ENCODE data around the gene ADGRL1. TPM values are rescaled to one million over a fixed set of nuclear protein-coding genes. Genes with fewer than 3 reads are reported as not detected.
A peak's percentile ranks its signal among the peaks of the same experiment; 100 is the strongest.

ADGRL1 gene
- total and polyA plus RNA-seq, 2 of the 8 experiments (the other 6 are each of a cell fraction or from before 2014, with no cell fraction given) = 95.6 to 112 TPM

GRCh38 chr19:14117668-14118164 lies 88.3 kb downstream of the ADGRL1 start, which contains the start of gene PRKACA:
Gene PRKACA (minus strand): TSS chr19:14117762. CDS start chr19:14117547, 215 bp downstream.
- no peaks in the 10 kb centered on the region; the same call in 1 of the 2 replicates for H3K79me1 ChIP-seq (ENCODE audit: low read depth, low read length)
- no peaks in the 10 kb centered on the region for H3K9me3 ChIP-seq (ENCODE audit: insufficient read depth in 2 of 2, low read depth in 1 of 2, low read length in 1 of 2)
- H2BK15ac ChIP-seq (ENCODE audit: low read length) = no peak within 1 kb of the TSS
- H3K4ac ChIP-seq (replicated peaks; ENCODE audit: insufficient read length, low read depth, low read length) = no peak within 1 kb of the TSS
- no peak within 1 kb of the TSS for H2BK20ac ChIP-seq (ENCODE audit: low read length)
- H4K8ac ChIP-seq (ENCODE audit: extremely low read depth, insufficient read depth, low read length) = no peak within 1 kb of the TSS; the same call in 1 of the 2 replicates
- H3K4me2 ChIP-seq (ENCODE audit: insufficient read depth in 1 of 2, low read depth in 2 of 2, low read length in 2 of 2) = peak within 1 kb of the TSS; percentile 77 to 94
- DNase-seq (ENCODE audit: low read depth in 1 of 2, low spot score in 2 of 2) = peak; percentile 91 to 95
- H2BK120ac ChIP-seq (replicated peaks; ENCODE audit: low read depth, low read length) = no peak within 1 kb of the TSS
- H2BK5ac ChIP-seq (ENCODE audit: low read depth, low read length) = peak within 1 kb of the TSS; percentile 66; the same call in 1 of the 2 replicates
- H3K23me2 ChIP-seq (ENCODE audit: low read depth, low read length) = peaks cover 8% of the 10 kb centered on the region
- POLR2A ChIA-PET (ENCODE audit: partially characterized antibody) = interaction anchor here (0.9 to 11.0 kb wide), 6 partner anchors 8 to 33 kb away, joined by 3 to 109 read pairs (median 3); partner anchors contain the start of gene ASF1B
- 0 out of 2 replicates have a peak within 1 kb of the TSS, but pooled peaks have one; percentile 29 for H3K27ac ChIP-seq (ENCODE audit: low read depth, low read length)
- H3K14ac ChIP-seq (ENCODE audit: insufficient read length) = no peak within 1 kb of the TSS
- no peak within 1 kb of the TSS for H3K23ac ChIP-seq (ENCODE audit: insufficient read length)
- H3K18ac ChIP-seq (ENCODE audit: extremely low read depth, low read length) = no peak within 1 kb of the TSS
- FAIRE-seq = no peak
- no peak within 1 kb of the TSS for H2BK12ac ChIP-seq (ENCODE audit: low read depth, low read length)
- no peak within 1 kb of the TSS for H4K5ac ChIP-seq (ENCODE audit: insufficient read length, low read depth, low read length)
- peak within 1 kb of the TSS; percentile 41 to 85 (median 55) for H3K4me3 ChIP-seq (ENCODE audit: extremely low read depth in 1 of 4, insufficient read depth in 2 of 4, low read depth in 3 of 4, low read length in 4 of 4)
- H3K9ac ChIP-seq (replicated peaks in 1 of 4; ENCODE audit: extremely low read depth in 1 of 4, low read depth in 3 of 4, low read length in 3 of 4) = peak within 1 kb of the TSS; percentile 49 to 80 (median 66)
- H2AK5ac ChIP-seq (ENCODE audit: low read depth, low read length) = no peak within 1 kb of the TSS
- H2AFZ ChIP-seq (ENCODE audit: low read length) = no peak within 1 kb of the TSS
- 0 out of 4 replicates have a peak, but pooled peaks cover 0 to 3% of the 10 kb centered on the region in 2 experiments for H3K79me2 ChIP-seq (ENCODE audit: control insufficient read depth in 1 of 2, insufficient read depth in 2 of 2, low read length in 2 of 2)
- H3K4me1 ChIP-seq (replicated peaks in 1 of 4; ENCODE audit: control insufficient read depth in 3 of 4, insufficient read depth in 4 of 4, low read length in 3 of 4) = peaks cover 8 to 26% (median 15%) of the 10 kb centered on the region in 4 experiments
- no peak within 1 kb of the TSS for H3K56ac ChIP-seq (replicated peaks; ENCODE audit: insufficient read length, low read depth, low read length)
- CTCF ChIA-PET (ENCODE audit: partially characterized antibody) = interaction anchor here (0.5 to 11.3 kb wide), 3 partner anchors 14 to 133 kb away, joined by 3 to 105 read pairs (median 3); no protein-coding TSS in a partner anchor
- WGBS, 2 experiments (ENCODE audit: extremely low coverage in 1 of 2, insufficient coverage in 1 of 2, insufficient read length in 1 of 2, insufficient replicate concordance in 2 of 2, low coverage in 1 of 2, low lambda C conversion rate in 2 of 2, missing lambda C conversion rate in 1 of 2) = 2% methylated on average over 34 of the region's 67 CpGs; no CpG with 5 or more reads in 1 of the 2 experiments
- no peaks in the 10 kb centered on the region; a peak in 2 of 7 replicates for H3K27me3 ChIP-seq (replicated peaks in 1 of 4; ENCODE audit: control insufficient read depth in 3 of 4, extremely low read depth in 1 of 4, insufficient read depth in 3 of 4, low read length in 3 of 4)
- H4K20me1 ChIP-seq (replicated peaks in 1 of 2; ENCODE audit: control insufficient read depth in 1 of 2, insufficient read depth in 2 of 2, low read length in 2 of 2) = peaks cover 7 to 12% of the 10 kb centered on the region in 2 experiments
- peak within 1 kb of the TSS; percentile 88 for H4K91ac ChIP-seq (replicated peaks; ENCODE audit: insufficient read length, low read length)
- peaks cover 0 to 8% (median 2%) of the 10 kb centered on the region in 4 experiments; a peak in 4 of 8 replicates for H3K36me3 ChIP-seq (ENCODE audit: control insufficient read depth in 2 of 4, insufficient read depth in 4 of 4, low read length in 3 of 4)
- TF ChIP-seq CREB1 (IDR thresholded peaks at IDR 0.05) = peak; percentile 88
- TF ChIP-seq SP1 (IDR thresholded peaks at IDR 0.05; ENCODE audit: low read depth, low read length) = peak; percentile 99
- TF ChIP-seq SIRT6 (IDR thresholded peaks at IDR 0.05; ENCODE audit: low read length) = no peak
- no peak for TF ChIP-seq CTCF (IDR thresholded peaks at IDR 0.05; ENCODE audit: control extremely low read depth in 1 of 3, insufficient read depth in 1 of 3, low read depth in 1 of 3, low read length in 3 of 3)
- TF ChIP-seq EGR1 (IDR thresholded peaks at IDR 0.05; ENCODE audit: borderline replicate concordance, low read depth, low read length) = peak; percentile 99
- TF ChIP-seq KDM4A (IDR thresholded peaks at IDR 0.05; ENCODE audit: low read depth, low read length, severe bottlenecking) = peak; percentile 14
- no peak for TF ChIP-seq ZNF274 (IDR thresholded peaks at IDR 0.05; ENCODE audit: borderline replicate concordance, extremely low read depth, low read length)
- no peak for TF ChIP-seq SUZ12 (IDR thresholded peaks at IDR 0.05; ENCODE audit: low read length)
- peak; percentile 89 for TF ChIP-seq SP2 (IDR thresholded peaks at IDR 0.05; ENCODE audit: low read length)
- TF ChIP-seq GABPA (IDR thresholded peaks at IDR 0.05; ENCODE audit: borderline replicate concordance, insufficient read depth, low read length) = no peak
- TF ChIP-seq TEAD4 (IDR thresholded peaks at IDR 0.05; ENCODE audit: low read depth, low read length) = no peak
